ENCODE data around the gene SAC3D1.

DNA sequence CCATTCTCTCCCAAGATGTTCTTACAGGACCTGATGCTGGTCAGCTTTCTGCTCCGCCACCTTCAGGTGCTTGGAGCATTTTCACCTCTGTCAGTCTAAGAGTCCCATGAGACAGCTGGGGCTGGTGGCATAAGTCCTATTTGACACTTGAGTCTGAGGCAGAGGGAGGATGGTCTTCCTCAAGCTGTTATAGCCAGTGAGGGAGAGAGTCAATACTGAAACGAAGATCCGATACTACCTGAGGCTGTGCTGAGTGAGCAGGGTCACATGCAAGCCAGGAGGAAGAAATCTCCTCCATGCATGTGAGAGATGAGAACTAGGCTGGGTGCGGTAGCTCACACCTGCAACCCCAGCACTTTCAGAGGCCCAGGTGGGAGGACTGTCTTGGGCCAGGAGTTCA, 48.6 kb downstream of the SAC3D1 start:
- TF ChIP-seq, protein P1, sequence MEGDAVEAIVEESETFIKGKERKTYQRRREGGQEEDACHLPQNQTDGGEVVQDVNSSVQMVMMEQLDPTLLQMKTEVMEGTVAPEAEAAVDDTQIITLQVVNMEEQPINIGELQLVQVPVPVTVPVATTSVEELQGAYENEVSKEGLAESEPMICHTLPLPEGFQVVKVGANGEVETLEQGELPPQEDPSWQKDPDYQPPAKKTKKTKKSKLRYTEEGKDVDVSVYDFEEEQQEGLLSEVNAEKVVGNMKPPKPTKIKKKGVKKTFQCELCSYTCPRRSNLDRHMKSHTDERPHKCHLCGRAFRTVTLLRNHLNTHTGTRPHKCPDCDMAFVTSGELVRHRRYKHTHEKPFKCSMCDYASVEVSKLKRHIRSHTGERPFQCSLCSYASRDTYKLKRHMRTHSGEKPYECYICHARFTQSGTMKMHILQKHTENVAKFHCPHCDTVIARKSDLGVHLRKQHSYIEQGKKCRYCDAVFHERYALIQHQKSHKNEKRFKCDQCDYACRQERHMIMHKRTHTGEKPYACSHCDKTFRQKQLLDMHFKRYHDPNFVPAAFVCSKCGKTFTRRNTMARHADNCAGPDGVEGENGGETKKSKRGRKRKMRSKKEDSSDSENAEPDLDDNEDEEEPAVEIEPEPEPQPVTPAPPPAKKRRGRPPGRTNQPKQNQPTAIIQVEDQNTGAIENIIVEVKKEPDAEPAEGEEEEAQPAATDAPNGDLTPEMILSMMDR (IDR thresholded peaks at IDR 0.05) = no peak
- TF ChIP-seq EP300 (IDR thresholded peaks at IDR 0.05) = no peak
- no peak for TF ChIP-seq POLR2A (IDR thresholded peaks at IDR 0.05)
- TF ChIP-seq POLR2AphosphoS5 (IDR thresholded peaks at IDR 0.05) = no peak
